ENCODE measurements around the gene LRG1. TPM values are rescaled to one million over a fixed set of nuclear protein-coding genes. Genes with fewer than 3 reads are reported as not detected.

Gene LRG1
- total and polyA plus RNA-seq, 2 of the 13 experiments (the other 11 are each of a cell fraction or from before 2014, with no cell fraction given), result 12.0 to 39.3 TPM

DNA sequence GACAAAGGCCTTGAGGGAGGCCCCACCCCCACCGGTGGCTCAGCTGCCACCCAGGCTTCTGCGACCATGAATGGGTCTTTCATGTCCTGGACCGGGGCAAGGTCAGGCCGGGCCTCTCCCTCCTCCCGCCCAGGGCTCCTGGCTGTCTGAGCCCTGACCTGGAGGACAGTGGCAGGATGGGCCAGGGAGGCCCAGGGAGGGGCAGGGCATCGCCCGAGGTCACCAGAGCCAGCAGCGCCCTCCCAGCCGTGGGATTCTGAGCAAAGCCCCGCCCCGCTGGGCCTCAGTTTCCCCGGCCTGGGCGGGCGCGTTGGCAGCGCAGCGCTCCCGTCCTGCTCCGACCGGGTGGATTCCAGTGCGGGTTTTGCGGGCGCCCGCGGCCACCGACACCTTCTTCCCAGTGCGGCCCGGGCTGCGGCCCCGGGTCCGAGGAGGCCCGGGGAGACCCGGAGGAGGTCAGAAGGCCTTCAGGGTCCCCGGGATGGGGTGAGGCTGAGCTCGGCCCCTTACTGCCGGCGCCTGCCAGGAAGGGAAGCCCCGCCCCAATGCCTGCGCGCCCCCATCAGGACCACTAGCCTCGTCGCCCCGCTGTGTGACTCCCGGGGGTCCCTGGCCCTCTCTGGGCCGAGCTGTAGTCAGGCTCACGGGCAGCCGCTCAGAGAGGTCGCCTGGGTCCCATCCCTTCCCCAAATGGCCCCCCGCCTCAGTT is 44.3 kb upstream of the LRG1 start (continued):
- TF ChIP-seq MAFK (conservative IDR thresholded peaks at IDR 0.05 in 1 of 2, IDR thresholded peaks at IDR 0.05 in 1 of 2; ENCODE audit: low read length in 2 of 2) (no peak), ZNF615 (CRISPR knock-in tag; IDR thresholded peaks at IDR 0.05; ENCODE audit: borderline replicate concordance) (no peak), ZNF224 (CRISPR knock-in tag; IDR thresholded peaks at IDR 0.05) (0 out of 2 replicates have a peak, but pooled peaks have one; percentile 30), ZFY (CRISPR knock-in tag; IDR thresholded peaks at IDR 0.05) (peak; percentile 72), ZNF333 (CRISPR knock-in tag; IDR thresholded peaks at IDR 0.05; ENCODE audit: borderline replicate concordance) (0 out of 2 replicates have a peak, but pooled peaks have one; percentile 71), IRX3 (CRISPR knock-in tag; IDR thresholded peaks at IDR 0.05; ENCODE audit: borderline replicate concordance, low read depth) (no peak), ZNF205 (CRISPR knock-in tag; IDR thresholded peaks at IDR 0.05) (0 out of 2 replicates have a peak, but pooled peaks have one; percentile 53)
- TF ChIP-seq, protein P1, sequence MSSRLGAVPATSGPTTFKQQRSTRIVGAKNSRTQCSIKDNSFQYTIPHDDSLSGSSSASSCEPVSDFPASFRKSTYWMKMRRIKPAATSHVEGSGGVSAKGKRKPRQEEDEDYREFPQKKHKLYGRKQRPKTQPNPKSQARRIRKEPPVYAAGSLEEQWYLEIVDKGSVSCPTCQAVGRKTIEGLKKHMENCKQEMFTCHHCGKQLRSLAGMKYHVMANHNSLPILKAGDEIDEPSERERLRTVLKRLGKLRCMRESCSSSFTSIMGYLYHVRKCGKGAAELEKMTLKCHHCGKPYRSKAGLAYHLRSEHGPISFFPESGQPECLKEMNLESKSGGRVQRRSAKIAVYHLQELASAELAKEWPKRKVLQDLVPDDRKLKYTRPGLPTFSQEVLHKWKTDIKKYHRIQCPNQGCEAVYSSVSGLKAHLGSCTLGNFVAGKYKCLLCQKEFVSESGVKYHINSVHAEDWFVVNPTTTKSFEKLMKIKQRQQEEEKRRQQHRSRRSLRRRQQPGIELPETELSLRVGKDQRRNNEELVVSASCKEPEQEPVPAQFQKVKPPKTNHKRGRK (CRISPR knock-in tag; IDR thresholded peaks at IDR 0.05), result no peak
- TF ChIP-seq, protein P2, sequence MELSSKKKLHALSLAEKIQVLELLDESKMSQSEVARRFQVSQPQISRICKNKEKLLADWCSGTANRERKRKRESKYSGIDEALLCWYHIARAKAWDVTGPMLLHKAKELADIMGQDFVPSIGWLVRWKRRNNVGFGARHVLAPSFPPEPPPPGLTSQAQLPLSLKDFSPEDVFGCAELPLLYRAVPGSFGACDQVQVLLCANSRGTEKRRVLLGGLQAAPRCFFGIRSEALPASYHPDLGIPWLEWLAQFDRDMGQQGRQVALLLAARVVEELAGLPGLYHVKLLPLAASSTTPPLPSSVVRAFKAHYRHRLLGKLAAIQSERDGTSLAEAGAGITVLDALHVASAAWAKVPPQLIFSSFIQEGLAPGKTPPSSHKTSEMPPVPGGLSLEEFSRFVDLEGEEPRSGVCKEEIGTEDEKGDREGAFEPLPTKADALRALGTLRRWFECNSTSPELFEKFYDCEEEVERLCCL (CRISPR knock-in tag; IDR thresholded peaks at IDR 0.05; ENCODE audit: borderline replicate concordance), result no peak
- TF ChIP-seq, protein P3, sequence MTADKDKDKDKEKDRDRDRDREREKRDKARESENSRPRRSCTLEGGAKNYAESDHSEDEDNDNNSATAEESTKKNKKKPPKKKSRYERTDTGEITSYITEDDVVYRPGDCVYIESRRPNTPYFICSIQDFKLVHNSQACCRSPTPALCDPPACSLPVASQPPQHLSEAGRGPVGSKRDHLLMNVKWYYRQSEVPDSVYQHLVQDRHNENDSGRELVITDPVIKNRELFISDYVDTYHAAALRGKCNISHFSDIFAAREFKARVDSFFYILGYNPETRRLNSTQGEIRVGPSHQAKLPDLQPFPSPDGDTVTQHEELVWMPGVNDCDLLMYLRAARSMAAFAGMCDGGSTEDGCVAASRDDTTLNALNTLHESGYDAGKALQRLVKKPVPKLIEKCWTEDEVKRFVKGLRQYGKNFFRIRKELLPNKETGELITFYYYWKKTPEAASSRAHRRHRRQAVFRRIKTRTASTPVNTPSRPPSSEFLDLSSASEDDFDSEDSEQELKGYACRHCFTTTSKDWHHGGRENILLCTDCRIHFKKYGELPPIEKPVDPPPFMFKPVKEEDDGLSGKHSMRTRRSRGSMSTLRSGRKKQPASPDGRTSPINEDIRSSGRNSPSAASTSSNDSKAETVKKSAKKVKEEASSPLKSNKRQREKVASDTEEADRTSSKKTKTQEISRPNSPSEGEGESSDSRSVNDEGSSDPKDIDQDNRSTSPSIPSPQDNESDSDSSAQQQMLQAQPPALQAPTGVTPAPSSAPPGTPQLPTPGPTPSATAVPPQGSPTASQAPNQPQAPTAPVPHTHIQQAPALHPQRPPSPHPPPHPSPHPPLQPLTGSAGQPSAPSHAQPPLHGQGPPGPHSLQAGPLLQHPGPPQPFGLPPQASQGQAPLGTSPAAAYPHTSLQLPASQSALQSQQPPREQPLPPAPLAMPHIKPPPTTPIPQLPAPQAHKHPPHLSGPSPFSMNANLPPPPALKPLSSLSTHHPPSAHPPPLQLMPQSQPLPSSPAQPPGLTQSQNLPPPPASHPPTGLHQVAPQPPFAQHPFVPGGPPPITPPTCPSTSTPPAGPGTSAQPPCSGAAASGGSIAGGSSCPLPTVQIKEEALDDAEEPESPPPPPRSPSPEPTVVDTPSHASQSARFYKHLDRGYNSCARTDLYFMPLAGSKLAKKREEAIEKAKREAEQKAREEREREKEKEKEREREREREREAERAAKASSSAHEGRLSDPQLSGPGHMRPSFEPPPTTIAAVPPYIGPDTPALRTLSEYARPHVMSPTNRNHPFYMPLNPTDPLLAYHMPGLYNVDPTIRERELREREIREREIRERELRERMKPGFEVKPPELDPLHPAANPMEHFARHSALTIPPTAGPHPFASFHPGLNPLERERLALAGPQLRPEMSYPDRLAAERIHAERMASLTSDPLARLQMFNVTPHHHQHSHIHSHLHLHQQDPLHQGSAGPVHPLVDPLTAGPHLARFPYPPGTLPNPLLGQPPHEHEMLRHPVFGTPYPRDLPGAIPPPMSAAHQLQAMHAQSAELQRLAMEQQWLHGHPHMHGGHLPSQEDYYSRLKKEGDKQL (CRISPR knock-in tag; IDR thresholded peaks at IDR 0.05; ENCODE audit: low read depth), result no peak
- TF ChIP-seq, protein P4, sequence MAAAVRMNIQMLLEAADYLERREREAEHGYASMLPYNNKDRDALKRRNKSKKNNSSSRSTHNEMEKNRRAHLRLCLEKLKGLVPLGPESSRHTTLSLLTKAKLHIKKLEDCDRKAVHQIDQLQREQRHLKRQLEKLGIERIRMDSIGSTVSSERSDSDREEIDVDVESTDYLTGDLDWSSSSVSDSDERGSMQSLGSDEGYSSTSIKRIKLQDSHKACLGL (CRISPR knock-in tag; IDR thresholded peaks at IDR 0.05), result peak; percentile 72; the same call in 1 of the 2 replicates
- TF ChIP-seq, protein P5, sequence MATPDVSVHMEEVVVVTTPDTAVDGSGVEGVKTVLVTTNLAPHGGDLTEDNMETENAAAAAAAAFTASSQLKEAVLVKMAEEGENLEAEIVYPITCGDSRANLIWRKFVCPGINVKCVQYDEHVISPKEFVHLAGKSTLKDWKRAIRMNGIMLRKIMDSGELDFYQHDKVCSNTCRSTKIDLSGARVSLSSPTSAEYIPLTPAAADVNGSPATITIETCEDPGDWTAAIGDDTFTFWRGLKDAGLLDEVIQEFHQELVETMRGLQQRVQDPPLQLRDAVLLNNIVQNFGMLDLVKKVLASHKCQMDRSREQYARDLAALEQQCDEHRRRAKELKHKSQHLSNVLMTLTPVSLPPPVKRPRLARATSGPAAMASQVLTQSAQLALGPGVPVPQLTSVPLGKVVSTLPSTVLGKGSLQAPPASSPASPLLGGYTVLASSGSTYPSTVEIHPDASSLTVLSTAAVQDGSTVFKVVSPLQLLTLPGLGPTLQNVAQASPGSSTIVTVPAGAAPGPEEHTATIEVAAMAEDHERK (CRISPR knock-in tag; IDR thresholded peaks at IDR 0.05; ENCODE audit: low read depth), result no peak
- TF ChIP-seq, protein P6, sequence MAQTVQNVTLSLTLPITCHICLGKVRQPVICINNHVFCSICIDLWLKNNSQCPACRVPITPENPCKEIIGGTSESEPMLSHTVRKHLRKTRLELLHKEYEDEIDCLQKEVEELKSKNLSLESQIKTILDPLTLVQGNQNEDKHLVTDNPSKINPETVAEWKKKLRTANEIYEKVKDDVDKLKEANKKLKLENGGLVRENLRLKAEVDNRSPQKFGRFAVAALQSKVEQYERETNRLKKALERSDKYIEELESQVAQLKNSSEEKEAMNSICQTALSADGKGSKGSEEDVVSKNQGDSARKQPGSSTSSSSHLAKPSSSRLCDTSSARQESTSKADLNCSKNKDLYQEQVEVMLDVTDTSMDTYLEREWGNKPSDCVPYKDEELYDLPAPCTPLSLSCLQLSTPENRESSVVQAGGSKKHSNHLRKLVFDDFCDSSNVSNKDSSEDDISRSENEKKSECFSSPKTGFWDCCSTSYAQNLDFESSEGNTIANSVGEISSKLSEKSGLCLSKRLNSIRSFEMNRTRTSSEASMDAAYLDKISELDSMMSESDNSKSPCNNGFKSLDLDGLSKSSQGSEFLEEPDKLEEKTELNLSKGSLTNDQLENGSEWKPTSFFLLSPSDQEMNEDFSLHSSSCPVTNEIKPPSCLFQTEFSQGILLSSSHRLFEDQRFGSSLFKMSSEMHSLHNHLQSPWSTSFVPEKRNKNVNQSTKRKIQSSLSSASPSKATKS (CRISPR knock-in tag; IDR thresholded peaks at IDR 0.05), result no peak
